HG03103 (cell line): Measurements from ENCODE around the gene TTC22.
A peak's percentile ranks its signal among the peaks of the same experiment; 100 is the strongest.

Source experiments
- ATAC-seq: cut with Tn5 transposase; IDR thresholded peaks from one replicate; pipeline ENCODE4 v1.9.1; 2021; ENCODE audit warnings: low read depth; ENCODE audit not compliant: unreplicated experiment

Gene TTC22

GRCh38 chr1:54800899-54801759 is at the start of gene TTC22:
Gene TTC22, minus strand, starts transcription at chr1:54801323. Its CDS starts 160 bp downstream, at chr1:54801163.
- ATAC-seq = peak; percentile 81

DNA sequence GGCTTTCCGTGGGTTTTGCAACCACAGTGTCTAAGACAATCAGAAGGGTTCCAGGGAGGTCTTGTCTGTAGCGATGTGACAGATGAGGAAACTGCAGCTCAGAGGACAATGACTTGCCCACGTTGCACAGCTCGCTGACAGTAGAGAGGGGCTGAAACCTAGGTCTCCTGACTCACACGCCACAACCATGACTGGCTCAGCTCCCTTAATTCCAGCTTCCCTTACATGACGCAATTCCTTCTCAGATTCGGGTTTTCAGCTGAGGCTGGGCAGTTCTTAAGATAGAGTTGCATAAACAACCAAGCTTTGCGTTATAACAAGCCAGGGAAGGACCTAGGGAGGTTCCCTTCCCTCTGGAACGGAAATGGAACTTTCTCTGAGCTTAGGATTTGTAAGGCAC is 49.6 kb upstream of the TTC22 start:
- ATAC-seq = no peak

DNA sequence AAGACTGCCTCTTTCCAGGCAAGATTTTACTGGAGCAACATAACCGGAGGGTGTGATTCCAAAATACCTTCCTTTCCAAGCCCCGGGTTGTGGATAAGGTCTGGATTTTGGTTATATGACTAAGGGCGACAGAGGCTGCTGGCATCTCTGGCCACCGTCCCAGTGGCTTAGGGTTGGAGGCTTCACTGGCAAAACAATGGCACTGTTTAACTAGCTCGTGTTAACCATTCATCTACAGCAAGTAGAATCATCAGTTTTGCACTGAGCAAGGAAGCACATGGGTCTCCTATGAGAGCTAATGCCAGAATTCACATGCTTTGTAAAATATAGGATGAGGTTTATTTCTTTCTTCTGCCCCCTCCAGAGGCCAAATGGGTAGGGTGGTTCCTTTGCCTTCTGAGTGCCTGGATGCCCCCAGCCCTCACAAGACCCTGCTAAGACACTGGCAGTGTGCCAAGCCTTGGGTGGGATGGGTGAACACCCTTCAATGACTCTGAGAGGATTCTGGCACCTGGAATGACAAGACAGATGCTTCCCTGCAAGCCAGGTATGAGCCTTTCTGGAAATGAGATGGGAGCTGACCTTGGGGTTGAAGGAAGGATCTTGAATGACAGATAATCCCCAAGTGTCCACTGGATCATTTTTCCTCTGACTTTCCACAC is 49.1 kb upstream of the TTC22 start:
- ATAC-seq = no peak

GRCh38 chr1:54849219-54850068 is 48.3 kb upstream of the TTC22 start:
- no peak for ATAC-seq

DNA sequence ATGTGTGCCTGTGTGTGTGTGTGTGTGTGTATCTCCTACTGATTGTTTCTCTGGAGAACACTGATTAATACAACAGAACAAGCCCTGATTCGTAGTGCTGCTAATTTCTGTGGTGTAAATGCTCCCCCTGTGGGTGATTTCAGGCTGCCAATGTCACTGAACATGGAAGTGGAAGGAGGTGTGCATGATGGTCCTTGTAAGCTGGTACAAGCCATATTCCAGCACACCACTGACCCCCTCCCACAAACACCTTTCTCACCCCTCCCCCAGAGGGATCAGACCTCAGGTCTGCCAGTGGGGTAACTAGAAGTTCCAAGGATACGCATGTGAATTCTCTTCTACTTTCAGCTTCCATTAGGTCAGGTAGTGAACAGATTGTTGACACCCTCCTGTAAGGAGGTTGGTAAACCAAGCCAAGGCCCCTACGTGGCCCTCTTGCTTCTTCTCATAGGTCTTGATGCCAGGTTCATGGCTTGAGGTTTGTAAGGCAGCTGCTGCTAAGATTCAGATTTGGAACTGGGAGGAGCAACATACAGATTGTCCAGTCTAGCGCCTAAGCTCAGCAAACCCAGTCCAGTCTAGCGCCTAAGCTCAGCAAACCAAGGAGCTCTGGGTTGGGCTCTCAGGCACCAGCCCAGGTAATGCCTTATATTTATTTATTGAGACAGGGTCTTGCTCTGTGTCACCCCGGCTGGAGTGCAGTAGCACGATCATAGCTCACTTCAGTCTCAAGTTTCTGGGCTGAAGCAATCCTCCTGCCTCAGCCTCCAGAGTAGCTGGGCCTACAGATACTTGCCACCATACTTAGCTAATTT is 47.2 kb upstream of the TTC22 start:
- ATAC-seq = no peak

- ATAC-seq = no peak
Observed at GRCh38 chr1:54846716-54847284, 45.7 kb upstream of the TTC22 start.

GRCh38 chr1:54846301-54846700 is 45.2 kb upstream of the TTC22 start:
- no peak for ATAC-seq

DNA sequence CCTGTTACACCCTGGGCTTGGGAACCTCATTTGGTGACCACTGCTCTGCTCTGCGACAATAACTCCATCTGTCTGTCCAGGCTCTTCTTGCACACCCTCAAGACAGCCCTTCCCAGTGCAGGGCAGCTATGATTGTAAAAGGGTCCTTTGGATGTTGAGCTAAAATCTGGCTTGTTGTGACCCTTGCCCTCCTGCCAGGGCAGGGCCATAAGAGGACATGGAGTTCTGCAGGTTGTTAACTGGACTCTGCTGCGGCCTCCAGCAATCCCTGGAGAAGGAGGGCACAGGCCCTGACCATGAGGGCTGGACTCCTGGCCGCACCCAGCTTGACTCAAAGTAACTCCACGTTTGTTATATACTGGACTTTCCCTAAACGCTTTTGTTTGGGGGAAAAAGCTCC is 44.6 kb upstream of the TTC22 start:
- ATAC-seq = no peak

- ATAC-seq = no peak
Observed at GRCh38 chr1:54844564-54844963, 43.4 kb upstream of the TTC22 start.

DNA sequence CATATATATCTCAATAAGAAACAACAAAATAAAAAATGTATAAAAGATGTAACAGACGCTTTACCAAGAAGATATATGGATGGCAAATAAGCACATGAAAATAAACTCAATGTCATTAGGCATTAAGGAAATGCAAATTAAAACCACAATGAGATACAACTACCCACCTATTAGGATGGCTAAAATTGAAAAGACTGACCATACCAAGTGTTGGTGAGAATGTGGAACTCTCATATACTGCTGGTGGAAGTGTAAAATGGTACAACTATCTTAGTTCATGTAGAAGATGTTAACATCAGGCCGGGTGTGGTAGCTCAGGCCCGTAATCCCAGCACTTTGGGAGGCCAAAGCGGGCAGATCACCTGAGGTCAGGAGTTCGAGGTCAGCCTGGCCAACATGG is 42.3 kb upstream of the TTC22 start:
- no peak for ATAC-seq

DNA sequence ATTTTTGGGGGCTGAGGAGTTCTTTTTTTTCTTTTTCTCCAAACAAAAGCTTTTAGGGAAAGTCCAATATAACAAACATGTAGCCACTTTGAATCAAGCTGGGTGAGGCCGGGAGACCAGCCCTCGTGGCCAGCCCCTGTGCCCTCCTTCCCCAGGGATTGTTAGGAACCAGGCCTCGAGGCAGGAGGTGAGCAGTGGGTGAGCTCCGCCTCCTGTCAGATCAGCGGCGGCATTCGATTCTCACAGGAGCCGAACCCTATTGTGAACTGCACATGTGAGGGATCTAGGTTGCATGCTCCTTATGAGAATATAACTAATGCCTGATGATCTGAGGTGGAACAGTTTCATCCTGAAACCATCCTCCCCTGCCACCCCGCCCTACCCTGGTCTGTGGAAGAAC is 41.8 kb upstream of the TTC22 start:
- no peak for ATAC-seq

GRCh38 chr1:54842206-54842915 is 41.2 kb upstream of the TTC22 start:
- no peak for ATAC-seq

DNA sequence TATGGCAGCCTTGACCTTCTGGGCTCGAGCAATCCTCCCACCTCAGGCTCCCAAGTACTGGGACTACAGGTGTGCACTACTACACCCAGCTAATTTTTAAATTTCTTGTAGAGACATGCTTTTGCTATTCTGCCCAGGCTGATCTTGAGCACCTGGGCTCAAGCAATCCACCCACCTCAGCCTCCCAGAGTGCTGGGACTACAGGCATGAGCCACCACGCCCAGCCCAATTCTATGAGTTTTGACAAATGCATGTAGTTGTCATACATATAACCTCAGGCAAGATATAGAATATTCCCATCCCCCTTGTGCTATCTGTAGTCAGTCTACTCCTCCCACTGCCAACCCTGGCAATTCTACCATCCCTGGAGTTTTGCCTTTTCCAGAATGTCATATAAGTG is 38.7 kb upstream of the TTC22 start:
- no peak for ATAC-seq

DNA sequence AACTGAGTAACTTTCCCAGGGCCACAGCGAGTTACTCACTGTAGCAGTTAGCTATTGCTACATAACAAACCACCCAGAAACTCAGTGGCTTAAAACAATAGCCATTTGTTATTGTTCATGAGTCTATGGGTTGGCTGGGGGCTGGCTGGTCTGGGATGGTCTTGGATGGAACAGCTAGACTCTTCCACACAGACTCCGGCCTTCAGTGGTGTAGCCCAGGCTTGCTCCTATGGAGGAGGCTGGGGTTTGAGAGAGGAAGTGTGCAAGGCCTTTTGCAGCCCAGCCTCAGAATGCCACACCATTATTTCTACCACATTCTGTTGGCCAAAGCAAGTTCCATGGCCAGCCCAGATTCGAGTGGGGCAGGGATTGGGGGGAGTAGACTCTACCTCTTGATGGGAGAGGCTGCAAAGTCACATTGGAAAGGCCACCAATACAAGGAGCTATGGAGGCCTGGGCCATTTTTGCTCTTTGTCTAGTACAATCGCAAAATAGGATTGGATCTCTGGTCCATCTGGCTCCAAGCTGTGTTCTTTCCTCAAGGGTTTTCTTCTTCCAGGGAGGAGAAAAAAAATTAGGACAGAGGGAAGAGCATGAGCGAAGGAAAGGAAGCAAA is 37.5 kb upstream of the TTC22 start:
- no peak for ATAC-seq

- no peak for ATAC-seq
Observed at GRCh38 chr1:54837002-54837853, 36.1 kb upstream of the TTC22 start.

DNA sequence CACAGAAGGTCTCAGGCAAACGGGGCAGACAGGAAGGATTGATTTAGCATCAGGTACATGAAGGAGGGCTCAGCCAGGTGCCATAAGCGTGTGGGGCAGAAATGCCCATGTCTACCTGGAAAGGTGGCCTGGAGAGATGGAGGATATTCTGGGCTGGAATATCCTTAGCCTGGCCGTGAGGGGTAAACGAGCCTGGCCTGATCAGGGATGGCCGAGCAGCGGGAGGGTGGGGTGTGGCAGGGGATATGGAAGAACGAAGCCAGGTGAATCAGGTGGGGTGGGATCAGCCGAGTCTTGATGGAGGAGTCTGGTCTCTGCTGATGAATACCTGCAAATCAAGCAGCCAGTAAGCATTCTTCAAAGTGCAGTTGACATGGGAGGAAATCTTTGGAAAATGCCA is 35.5 kb upstream of the TTC22 start:
- ATAC-seq = no peak

- ATAC-seq = no peak
Observed at GRCh38 chr1:54835970-54836369, 34.8 kb upstream of the TTC22 start.
